ENCODE data around the gene SIRT2. TPM values are rescaled to one million over a fixed set of nuclear protein-coding genes. Genes with fewer than 3 reads are reported as not detected.

SIRT2 gene
- total RNA-seq, 4 donors from 2014 or later = 208 to 327 (median 285) TPM

Other genes with a start within 250 kb of the SIRT2 start
- gene CAPN12, start 155.1 kb downstream of the SIRT2 start, total RNA-seq = under 1 TPM in 1 of 4 donors, not detected in 3; 0.42 TPM
- gene LGALS7, start 126.1 kb downstream of the SIRT2 start, total RNA-seq = not detected
- gene LGALS7B, start 110.4 kb downstream of the SIRT2 start, total RNA-seq = not detected
- 10 to 100 TPM in 1 of 4 donors, 1 to 10 TPM in 1, under 1 TPM in 1, not detected in 1; 0.55 to 14.2 (median 1.2) TPM for gene LGALS4, start 86.7 kb downstream of the SIRT2 start, total RNA-seq
- 100 to 1,000 TPM in 3 of 4 donors, 10 to 100 TPM in 1; 99.6 to 302 (median 172) TPM for gene ECH1, start 67.8 kb downstream of the SIRT2 start, total RNA-seq
- gene HNRNPL, start 49.6 kb downstream of the SIRT2 start, total RNA-seq = 100 to 1,000 TPM in 3 of 4 donors, 10 to 100 TPM in 1; 88.3 to 172 (median 126) TPM
- gene RINL, start 21.3 kb downstream of the SIRT2 start, total RNA-seq = 1 to 10 TPM in 3 of 4 donors, under 1 TPM in 1; 0.95 to 3.3 (median 2.9) TPM
- 10 to 100 TPM; 32.2 to 63.8 (median 53.6) TPM for gene NFKBIB, start 351 bp upstream of the SIRT2 start, total RNA-seq
- gene CCER2, start 12.6 kb upstream of the SIRT2 start, total RNA-seq = under 1 TPM in 1 of 4 donors, not detected in 3; 0.46 TPM
- gene SARS2, start 31.1 kb upstream of the SIRT2 start, total RNA-seq = 10 to 100 TPM; 12.1 to 30.0 (median 27.8) TPM
- gene MRPS12, start 31.3 kb upstream of the SIRT2 start, total RNA-seq = 10 to 100 TPM; 20.0 to 49.8 (median 36.1) TPM
- gene FBXO17, start 76.1 kb upstream of the SIRT2 start, total RNA-seq = 1 to 10 TPM; 1.6 to 4.2 (median 2.4) TPM
- 1 to 10 TPM in 1 of 4 donors, under 1 TPM in 2, not detected in 1; 0.20 to 1.2 (median 0.52) TPM for gene FBXO27, start 132.9 kb upstream of the SIRT2 start, total RNA-seq
- not detected for gene ACP7, start 184.8 kb upstream of the SIRT2 start, total RNA-seq
- gene PAK4, start 226.2 kb upstream of the SIRT2 start, total RNA-seq = 10 to 100 TPM in 1 of 4 donors, 1 to 10 TPM in 3; 4.7 to 11.7 (median 8.3) TPM